Smooth muscle cell (in vitro differentiated cells): Measurements from ENCODE around the gene VWA5B1. TPM values are rescaled to one million over a fixed set of nuclear protein-coding genes. Genes with fewer than 3 reads are reported as not detected.
A peak's percentile ranks its signal among the peaks of the same experiment; 100 is the strongest.

Source experiments
- DNase-seq: peaks from one replicate; lab custom pipeline; 2025; ENCODE audit not compliant: unreplicated experiment; lab: John Stamatoyannopoulos, UW
- H2AFZ ChIP-seq: fragments of 200-600 bp; sonication (generic); 2 replicates; pipeline ENCODE4 v1.6.0; 2016; ENCODE audit warnings: antibody characterized with exemption, low read depth, mild to moderate bottlenecking
- H3F3A ChIP-seq: fragments of 200-600 bp; sonication (generic); 2 replicates; pipeline ENCODE4 v1.6.0; 2017; ENCODE audit warnings: antibody characterized with exemption, low read depth
- H3K27ac ChIP-seq: fragments of 200-600 bp; sonication (generic); 2 replicates; pipeline ENCODE4 v1.5.1; 2016; ENCODE audit warnings: low read depth, mild to moderate bottlenecking
- H3K27me3 ChIP-seq: fragments of 200-600 bp; sonication (generic); 2 replicates; pipeline ENCODE4 v1.6.1; 2016; ENCODE audit warnings: low read depth, mild to moderate bottlenecking
- H3K36me3 ChIP-seq: fragments of 200-600 bp; sonication (generic); 2 replicates; pipeline ENCODE4 v1.5.1; 2016; ENCODE audit warnings: low read depth
- H3K4me1 ChIP-seq: fragments of 200-600 bp; sonication (generic); 2 replicates; pipeline ENCODE4 v1.5.1; 2016; ENCODE audit warnings: low read depth
- H3K4me2 ChIP-seq: fragments of 200-600 bp; sonication (generic); 2 replicates; pipeline ENCODE4 v1.6.0; 2016; ENCODE audit warnings: mild to moderate bottlenecking
- H3K4me3 ChIP-seq: fragments of 200-600 bp; sonication (generic); 2 replicates; pipeline ENCODE4 v1.5.1; 2016; ENCODE audit warnings: mild to moderate bottlenecking
- H3K79me2 ChIP-seq: fragments of 200-600 bp; sonication (generic); 2 replicates; pipeline ENCODE4 v1.6.0; 2016; ENCODE audit warnings: low read depth, mild to moderate bottlenecking
- H3K9ac ChIP-seq: fragments of 200-600 bp; sonication (generic); 2 replicates; pipeline ENCODE4 v1.6.0; 2016; ENCODE audit warnings: low read depth
- H3K9me3 ChIP-seq: fragments of 200-600 bp; sonication (generic); replicated peaks from 2 replicates; pipeline ENCODE4 v1.5.1; 2016; ENCODE audit warnings: low read depth
- H4K20me1 ChIP-seq: fragments of 200-600 bp; sonication (generic); 2 replicates; pipeline ENCODE4 v1.6.0; 2016; ENCODE audit warnings: low read depth
- WGBS: methylation state at CpG from one replicate; pipeline ENCODE4 v1.1.7; 2016; ENCODE audit warnings: low lambda C conversion rate; 5-methylcytosine and 5-hydroxymethylcytosine counted together
- polyA plus RNA-seq: library from polyadenylated mRNA; unstranded; fragments of >200 nt; fragmentation: Nextera tagmentation; extraction: Ambion mirVana; gene quantifications from 2 replicates; pipeline ENCODE4 v1.2.1, GENCODE V29; 2016
- total RNA-seq: library from RNA; depleted of rRNA; stranded (reverse); fragments of >200 nt; gene quantifications from 2 replicates; pipeline ENCODE4 v1.2.3, GENCODE V29; 2014
- TF ChIP-seq, protein P1 (sequence below): fragments of 200-600 bp; sonication (generic); IDR thresholded peaks from 2 replicates; pipeline ENCODE4 v1.5.1; 2017; ENCODE audit warnings: borderline replicate concordance, mild to moderate bottlenecking, antibody characterized with exemption; ENCODE audit not compliant: insufficient read depth, poor library complexity, severe bottlenecking

The VWA5B1 gene
- total and polyA plus RNA-seq, 2 experiments from 2014 or later: not detected

DNA sequence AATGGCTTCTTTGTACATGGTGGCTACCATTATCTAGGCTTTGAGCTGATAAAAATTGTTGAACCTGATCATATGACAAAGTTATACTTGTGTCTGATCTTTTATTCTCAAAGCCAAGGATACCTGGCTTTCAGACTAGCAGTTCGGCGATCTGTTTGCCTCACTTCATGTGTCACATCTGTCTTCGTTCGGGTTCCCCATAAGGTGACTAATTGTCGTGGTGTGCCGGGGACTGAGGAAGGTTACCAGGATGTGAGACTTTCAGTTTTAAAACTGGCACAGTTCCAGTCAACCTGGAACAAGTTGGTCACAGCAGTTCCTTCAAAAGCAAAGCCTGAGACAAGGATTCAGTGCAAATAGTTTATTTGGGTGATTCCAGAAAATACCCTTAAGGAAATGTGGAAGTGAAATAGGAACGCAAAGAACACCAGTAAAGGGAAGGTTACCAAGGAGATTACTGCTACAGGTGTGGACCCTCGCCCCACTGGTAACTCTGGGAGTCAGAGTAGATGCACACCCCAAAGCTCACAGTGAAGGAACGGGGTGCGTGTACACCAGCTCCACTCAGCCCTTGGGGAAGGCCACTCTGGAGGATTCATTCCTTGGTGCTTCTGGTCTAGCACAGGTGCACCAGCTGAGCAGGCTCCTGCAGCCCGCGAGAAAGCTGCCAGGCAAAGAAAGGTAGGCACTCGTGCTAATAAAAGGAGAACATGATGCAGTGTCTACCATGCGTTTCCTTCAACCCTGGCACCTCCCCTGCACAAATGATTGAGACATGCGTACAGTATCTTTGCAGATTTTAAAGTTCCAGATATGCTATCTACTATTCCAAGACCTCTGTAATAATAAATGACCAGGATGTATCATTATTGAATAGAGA, 69.0 kb downstream of the VWA5B1 start:
- TF ChIP-seq, protein P1, sequence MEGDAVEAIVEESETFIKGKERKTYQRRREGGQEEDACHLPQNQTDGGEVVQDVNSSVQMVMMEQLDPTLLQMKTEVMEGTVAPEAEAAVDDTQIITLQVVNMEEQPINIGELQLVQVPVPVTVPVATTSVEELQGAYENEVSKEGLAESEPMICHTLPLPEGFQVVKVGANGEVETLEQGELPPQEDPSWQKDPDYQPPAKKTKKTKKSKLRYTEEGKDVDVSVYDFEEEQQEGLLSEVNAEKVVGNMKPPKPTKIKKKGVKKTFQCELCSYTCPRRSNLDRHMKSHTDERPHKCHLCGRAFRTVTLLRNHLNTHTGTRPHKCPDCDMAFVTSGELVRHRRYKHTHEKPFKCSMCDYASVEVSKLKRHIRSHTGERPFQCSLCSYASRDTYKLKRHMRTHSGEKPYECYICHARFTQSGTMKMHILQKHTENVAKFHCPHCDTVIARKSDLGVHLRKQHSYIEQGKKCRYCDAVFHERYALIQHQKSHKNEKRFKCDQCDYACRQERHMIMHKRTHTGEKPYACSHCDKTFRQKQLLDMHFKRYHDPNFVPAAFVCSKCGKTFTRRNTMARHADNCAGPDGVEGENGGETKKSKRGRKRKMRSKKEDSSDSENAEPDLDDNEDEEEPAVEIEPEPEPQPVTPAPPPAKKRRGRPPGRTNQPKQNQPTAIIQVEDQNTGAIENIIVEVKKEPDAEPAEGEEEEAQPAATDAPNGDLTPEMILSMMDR: no peak
- Histone ChIP-seq H3K4me1 (no peaks in the 10 kb centered on the region), H3K27me3 (peaks cover 38% of the 10 kb centered on the region), H3K4me2 (no peak overlapping the region), H3K36me3 (no peaks in the 10 kb centered on the region), H3F3A (no peaks in the 10 kb centered on the region), H3K4me3 (no peak overlapping the region), H2AFZ (no peak overlapping the region), H3K27ac (no peak overlapping the region), H3K9ac (no peak overlapping the region), H3K9me3 (no peaks in the 10 kb centered on the region), H3K79me2 (no peaks in the 10 kb centered on the region), H4K20me1 (no peaks in the 10 kb centered on the region)
- 83% methylated on average over 15 of the region's 15 CpGs for WGBS
- no peak for DNase-seq

DNA sequence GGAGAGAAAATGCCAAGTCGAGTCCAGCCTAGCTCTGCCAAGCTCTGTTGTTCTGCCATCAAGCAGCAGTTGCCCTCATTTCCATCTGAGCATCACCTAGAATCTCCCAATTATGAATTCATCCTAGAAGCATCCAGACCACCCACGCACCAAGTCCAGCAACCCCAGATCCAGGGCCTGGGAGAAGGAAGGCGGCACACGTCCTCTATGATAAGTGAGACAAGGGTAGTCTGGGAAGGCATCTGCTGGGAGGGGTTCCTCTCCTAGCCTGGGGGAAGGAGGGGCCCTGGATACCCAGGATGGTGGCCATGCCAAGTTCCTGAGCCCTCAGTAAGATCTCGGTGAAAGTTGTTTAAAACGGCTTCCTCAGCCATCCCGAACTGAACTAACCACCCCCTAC, 70.7 kb downstream of the VWA5B1 start:
- Histone ChIP-seq H3K4me3 (no peak overlapping the region), H4K20me1 (no peaks in the 10 kb centered on the region), H3K9me3 (no peaks in the 10 kb centered on the region), H3K36me3 (no peaks in the 10 kb centered on the region), H3F3A (no peaks in the 10 kb centered on the region), H3K27me3 (peaks cover 55% of the 10 kb centered on the region), H3K9ac (no peak overlapping the region), H3K4me2 (no peak overlapping the region), H3K79me2 (no peaks in the 10 kb centered on the region), H3K27ac (no peak overlapping the region), H2AFZ (no peak overlapping the region), H3K4me1 (peaks cover 1% of the 10 kb centered on the region)
- no peak for DNase-seq
- WGBS: 71% methylated on average over 7 of the region's 7 CpGs
- TF ChIP-seq, protein P1: no peak

GRCh38 chr1:20361805-20362381, 71.2 kb downstream of the VWA5B1 start:
- TF ChIP-seq, protein P1: peak; percentile 72

More at GRCh38 chr1:20361805-20362381, 71.2 kb downstream of the VWA5B1 start:
- Histone ChIP-seq H4K20me1 (no peaks in the 10 kb centered on the region), H2AFZ (no peak overlapping the region), H3K4me2 (no peak overlapping the region), H3K27ac (no peak overlapping the region), H3K9ac (no peak overlapping the region), H3K79me2 (no peaks in the 10 kb centered on the region), H3K36me3 (no peaks in the 10 kb centered on the region), H3K27me3 (peaks cover 60% of the 10 kb centered on the region), H3F3A (no peaks in the 10 kb centered on the region), H3K9me3 (no peaks in the 10 kb centered on the region), H3K4me3 (no peak overlapping the region), H3K4me1 (peaks cover 6% of the 10 kb centered on the region)
- 11% methylated on average over 8 of the region's 8 CpGs for WGBS
- DNase-seq: no peak
